Measurements from ENCODE around the gene ALDH1B1. TPM values are rescaled to one million over a fixed set of nuclear protein-coding genes. Genes with fewer than 3 reads are reported as not detected.

ALDH1B1 gene
- total and polyA plus RNA-seq, 2 donors (not counting 3 experiments of a cell fraction or from before 2014, with no cell fraction given) = 11.5 to 20.5 TPM

- Histone ChIP-seq H3K27me3 (ENCODE audit: control insufficient read depth in 2 of 2, insufficient read depth in 2 of 2, low read length in 2 of 2) (no peaks in the 10 kb centered on the region), H3K4me1 (ENCODE audit: control insufficient read depth, extremely low read depth, insufficient read depth, low read length) (no peaks in the 10 kb centered on the region), H2AFZ (ENCODE audit: low read depth, low read length) (no peak overlapping the region), H3K4me2 (ENCODE audit: insufficient read depth, low read length) (no peak overlapping the region), H3K79me2 (ENCODE audit: control insufficient read depth, insufficient read depth, low read length) (no peaks in the 10 kb centered on the region), H3K9me3 (replicated peaks; ENCODE audit: control insufficient read depth, insufficient read depth, low read length) (no peaks in the 10 kb centered on the region), H3K9ac (replicated peaks; ENCODE audit: extremely low read depth, insufficient read depth, low read length) (no peak overlapping the region), H4K20me1 (replicated peaks; ENCODE audit: control insufficient read depth, extremely low read depth, insufficient read depth, low read length) (no peaks in the 10 kb centered on the region), H3K4me3 (replicated peaks in 1 of 3; ENCODE audit: insufficient read depth in 1 of 3, low read depth in 1 of 3, low read length in 3 of 3) (no peak overlapping the region), H3K27ac (ENCODE audit: insufficient read depth, low read depth, low read length) (no peak overlapping the region), H3K36me3 (ENCODE audit: control insufficient read depth in 2 of 2, extremely low read depth in 1 of 2, insufficient read depth in 2 of 2, low read length in 2 of 2) (no peaks in the 10 kb centered on the region), H3K9me1 (replicated peaks; ENCODE audit: control insufficient read depth, extremely low read depth, insufficient read depth, low read length) (no peaks in the 10 kb centered on the region)
- DNase-seq (ENCODE audit: low read depth, low spot score) (no peak), FAIRE-seq (no peak)
- intact Hi-C loops (cut with micrococcal nuclease) (no loop called here), dilution Hi-C loops (cut with MboI; ENCODE audit: extremely low pct_ligation_motif_present, low sequenced_read_pairs) (no loop called here)
- POLR2A ChIA-PET = no interaction called here
- no TSS peak for BruUV-seq (replicated peaks)
- TF ChIP-seq CTCF (IDR thresholded peaks at IDR 0.05; ENCODE audit: extremely low read depth in 1 of 2, insufficient read depth in 1 of 2, low read depth in 1 of 2, low read length in 2 of 2) (no peak), GATA2 (IDR thresholded peaks at IDR 0.05; ENCODE audit: insufficient read depth, insufficient read length, low read depth, low read length) (no peak), FOS (IDR thresholded peaks at IDR 0.05; ENCODE audit: borderline replicate concordance, insufficient read depth, low read length) (no peak), JUN (IDR thresholded peaks at IDR 0.05; ENCODE audit: borderline replicate concordance, insufficient read depth, insufficient read length, low read depth) (no peak), EZH2 (IDR thresholded peaks at IDR 0.05; ENCODE audit: borderline replicate concordance, low read depth, low read length, severe bottlenecking) (no peak), POLR2AphosphoS5 (IDR thresholded peaks at IDR 0.05; ENCODE audit: insufficient read depth, low read depth, low read length) (no peak), POLR2A (IDR thresholded peaks at IDR 0.05; ENCODE audit: low read depth, low read length) (no peak), MYC (IDR thresholded peaks at IDR 0.05; ENCODE audit: low read depth, low read length) (no peak), MAX (IDR thresholded peaks at IDR 0.05; ENCODE audit: insufficient read depth, insufficient read length) (no peak)
- CTCF ChIA-PET = no interaction called here
Observed at GRCh38 chr9:38437193-38437823, 44.8 kb downstream of the ALDH1B1 start.

Data from endothelial cell of umbilical vein (primary cell).